Right lobe of liver (tissue), 6 donors: ENCODE results near the gene DPF1. TPM values are rescaled to one million over a fixed set of nuclear protein-coding genes. Genes with fewer than 3 reads are reported as not detected.

Experiments
- ATAC-seq, 4 donors: fragments of 200-7000 bp; cut with Tn5 transposase; one replicate each; pipeline ENCODE4 v1.9.1; 2020; ENCODE audit warnings: mild to moderate bottlenecking in 4 of 4, moderate library complexity in 4 of 4
- DNase-seq, 3 donors: peaks; one replicate each; pipeline ENCODE4 v3.0.0-alpha.2; 2020
- H3K27ac ChIP-seq, 3 donors: fragments of 200-600 bp; one replicate each; pipeline ENCODE4 v1.8.0; 2022
- H3K27me3 ChIP-seq, 2 donors: fragments of 200-600 bp; one replicate each; pipeline ENCODE4 v1.8.0; 2022
- H3K36me3 ChIP-seq, 4 donors: fragments of 200-600 bp; sonication (generic) in 1 of 4; one replicate each; pipeline versions ENCODE4 v1.5.1 to v1.8.0; 2017 to 2022; ENCODE audit warnings: control low read depth in 1 of 4
- H3K4me1 ChIP-seq, 4 donors: fragments of 200-600 bp; sonication (generic) in 1 of 4; one replicate each; pipeline versions ENCODE4 v1.5.1 to v1.8.0; 2017 to 2022; ENCODE audit warnings: control low read depth in 1 of 4
- H3K4me3 ChIP-seq, 3 donors: fragments of 200-600 bp; one replicate each; pipeline ENCODE4 v1.8.0; 2022
- H3K9me3 ChIP-seq, 4 donors: fragments of 200-600 bp; sonication (generic) in 1 of 4; one replicate each; pipeline versions ENCODE4 v1.5.1 to v1.8.0; 2017 to 2022; ENCODE audit warnings: control low read depth in 1 of 4
- POLR2A ChIP-seq: fragments of 450-650 bp; IDR thresholded peaks from one replicate; pipeline ENCODE4 v1.6.1; 2017; ENCODE audit warnings: antibody characterized with exemption, mild to moderate bottlenecking
- WGBS: methylation state at CpG from one replicate; pipeline ENCODE4 v1.1.6; 2018; ENCODE audit warnings: low coverage, low lambda C conversion rate; ENCODE audit not compliant: insufficient coverage; ENCODE audit errors: missing lambda C conversion rate; 5-methylcytosine and 5-hydroxymethylcytosine counted together
- intact Hi-C, 2 donors: fragments of 100-400 bp; cut with DNase I; formaldehyde crosslinking; loops; one replicate each; pipeline versions ENCODE4 v1.11.2 to v1.14.1; 2022
- total RNA-seq, 6 experiments: library from RNA; depleted of rRNA in 2 of 6; stranded (reverse); fragments of >200 nt in 2 of 6; fragmentation: NEBNext Ultra II Directional in 3 of 6; extraction: Animal tissue kit (Norgen Biotek cat#: 25700) in 3 of 6; gene quantifications; one replicate each; pipeline versions ENCODE4 v1.1.0 to v1.2.4, GENCODE V29; 2016 to 2023
- TF ChIP-seq, protein P1 (sequence below), 4 donors: fragments of 200-600 bp in 3 of 4; fragments of 450-650 bp in 1 of 4; IDR thresholded peaks; one replicate each; pipeline versions ENCODE4 v1.5.1 to v1.8.0; 2016 to 2022; ENCODE audit warnings: antibody characterized with exemption in 4 of 4, mild to moderate bottlenecking in 2 of 4
- donor health status: DM: no; HTN: yes; CAD: no.
- donor health status: DM: no; HTN: no; CAD: no.
- donor health status: DM: no; HTN: no; CAD: no.
- donor health status: DM: no; HTN: yes; CAD: no.
- donor health status: DM: no; HTN: yes; CAD: no.

Gene DPF1
- total RNA-seq, 6 experiments from 2014 or later = not detected

DNA sequence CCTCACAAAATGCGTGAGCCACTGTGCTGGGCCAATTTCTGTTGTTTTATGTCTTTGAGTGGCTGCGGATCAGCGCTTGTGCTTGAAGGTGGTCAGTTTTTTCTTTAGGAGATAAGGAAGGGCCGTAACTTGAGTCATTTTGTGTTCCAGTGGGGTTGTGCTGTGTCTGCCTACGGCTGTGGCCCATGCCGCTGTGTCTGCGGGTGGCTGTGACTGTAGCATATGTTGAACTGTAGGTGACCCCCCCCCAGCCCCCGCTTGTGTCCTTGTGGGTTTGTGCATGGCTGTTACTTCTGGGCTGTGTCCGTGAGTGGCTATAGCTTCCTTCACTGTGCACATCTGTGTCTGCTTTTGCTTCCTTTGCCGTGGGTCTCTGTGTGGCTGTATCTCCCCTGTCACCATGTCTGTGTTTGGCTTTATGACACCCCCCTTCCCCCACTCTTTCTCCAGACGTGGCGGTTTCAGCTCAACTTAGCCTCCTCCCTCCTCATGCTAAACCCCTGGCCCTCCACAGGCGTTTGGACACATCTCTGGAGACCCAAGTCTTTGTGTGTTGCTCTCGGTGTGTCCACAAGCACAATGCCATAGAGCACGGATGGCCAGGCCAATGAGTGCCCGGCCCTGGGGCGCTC lies 31.5 kb upstream of the DPF1 start:
- peak in 2 of 4 donors; percentile 3 to 12 for ATAC-seq
- 60% methylated on average over 6 of the region's 17 CpGs for WGBS
- peaks cover 0 to 4% (median 0%) of the 10 kb centered on the region in 4 donors for H3K4me1 ChIP-seq
- no peaks in the 10 kb centered on the region for H3K9me3 ChIP-seq
- intact Hi-C loops = no loop called here
- TF ChIP-seq POLR2A = no peak
- TF ChIP-seq, protein P1, sequence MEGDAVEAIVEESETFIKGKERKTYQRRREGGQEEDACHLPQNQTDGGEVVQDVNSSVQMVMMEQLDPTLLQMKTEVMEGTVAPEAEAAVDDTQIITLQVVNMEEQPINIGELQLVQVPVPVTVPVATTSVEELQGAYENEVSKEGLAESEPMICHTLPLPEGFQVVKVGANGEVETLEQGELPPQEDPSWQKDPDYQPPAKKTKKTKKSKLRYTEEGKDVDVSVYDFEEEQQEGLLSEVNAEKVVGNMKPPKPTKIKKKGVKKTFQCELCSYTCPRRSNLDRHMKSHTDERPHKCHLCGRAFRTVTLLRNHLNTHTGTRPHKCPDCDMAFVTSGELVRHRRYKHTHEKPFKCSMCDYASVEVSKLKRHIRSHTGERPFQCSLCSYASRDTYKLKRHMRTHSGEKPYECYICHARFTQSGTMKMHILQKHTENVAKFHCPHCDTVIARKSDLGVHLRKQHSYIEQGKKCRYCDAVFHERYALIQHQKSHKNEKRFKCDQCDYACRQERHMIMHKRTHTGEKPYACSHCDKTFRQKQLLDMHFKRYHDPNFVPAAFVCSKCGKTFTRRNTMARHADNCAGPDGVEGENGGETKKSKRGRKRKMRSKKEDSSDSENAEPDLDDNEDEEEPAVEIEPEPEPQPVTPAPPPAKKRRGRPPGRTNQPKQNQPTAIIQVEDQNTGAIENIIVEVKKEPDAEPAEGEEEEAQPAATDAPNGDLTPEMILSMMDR (IDR thresholded peaks at IDR 0.05) = no peak
- H3K27me3 ChIP-seq = no peaks in the 10 kb centered on the region
- H3K36me3 ChIP-seq = no peaks in the 10 kb centered on the region
- peak overlapping the region; percentile 34 to 48 (median 36) for H3K4me3 ChIP-seq
- H3K27ac ChIP-seq = peak overlapping the region; percentile 33 to 60 (median 36)
- DNase-seq = no peak

DNA sequence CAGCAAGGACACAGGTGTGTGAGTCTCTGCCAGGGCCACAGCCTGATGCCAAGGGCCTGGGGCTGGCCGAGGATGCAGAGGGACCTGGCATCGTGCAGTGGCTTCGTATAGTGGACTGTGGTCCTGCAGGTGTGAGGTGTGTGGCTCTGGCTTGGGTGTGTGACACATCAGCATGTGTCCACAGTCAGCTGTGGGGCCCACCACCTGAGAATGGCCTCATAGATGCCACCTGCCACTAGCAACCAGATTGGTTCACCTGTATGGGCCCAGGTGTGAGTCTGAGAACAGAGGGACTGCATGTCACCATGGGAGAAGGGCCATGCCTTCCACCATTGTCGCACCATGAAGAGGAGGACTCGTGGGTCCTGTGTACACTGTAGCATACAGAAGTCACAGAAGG lies 29.8 kb upstream of the DPF1 start:
- intact Hi-C loops = loop anchor here in 1 of 2 donors (5.0 kb wide), 1 partner anchor 74 kb away; no protein-coding TSS in a partner anchor
- no peaks in the 10 kb centered on the region for H3K27me3 ChIP-seq
- peak overlapping the region; percentile 40 to 60 (median 53) for H3K27ac ChIP-seq
- DNase-seq (no peak), ATAC-seq (no peak)
- H3K36me3 ChIP-seq = no peaks in the 10 kb centered on the region
- H3K4me1 ChIP-seq = peaks cover 0 to 10% (median 0%) of the 10 kb centered on the region in 4 donors
- TF ChIP-seq POLR2A = no peak
- TF ChIP-seq, protein P1 (IDR thresholded peaks at IDR 0.05) = no peak
- 75% methylated on average over 2 of the region's 5 CpGs for WGBS
- no peaks in the 10 kb centered on the region for H3K9me3 ChIP-seq
- peak overlapping the region in 1 of 3 donors; percentile 4 for H3K4me3 ChIP-seq

- no peaks in the 10 kb centered on the region for H3K9me3 ChIP-seq
- H3K4me3 ChIP-seq = peak overlapping the region in 1 of 3 donors; percentile 4
- intact Hi-C loops = loop anchor here in 1 of 2 donors (5.0 kb wide), 1 partner anchor 74 kb away; no protein-coding TSS in a partner anchor
- ATAC-seq (no peak), DNase-seq (peak in 1 of 3 donors; percentile 25)
- WGBS = 56% methylated on average over 12 of the region's 21 CpGs
- TF ChIP-seq, protein P1 (IDR thresholded peaks at IDR 0.05) = no peak
- TF ChIP-seq POLR2A = no peak
- H3K27ac ChIP-seq = peak overlapping the region; percentile 53 to 60 (median 58)
- H3K36me3 ChIP-seq = no peaks in the 10 kb centered on the region
- H3K4me1 ChIP-seq = peaks cover 0 to 10% (median 0%) of the 10 kb centered on the region in 4 donors
- no peaks in the 10 kb centered on the region for H3K27me3 ChIP-seq
Observed at GRCh38 chr19:38252941-38253691, 29.1 kb upstream of the DPF1 start.

DNA sequence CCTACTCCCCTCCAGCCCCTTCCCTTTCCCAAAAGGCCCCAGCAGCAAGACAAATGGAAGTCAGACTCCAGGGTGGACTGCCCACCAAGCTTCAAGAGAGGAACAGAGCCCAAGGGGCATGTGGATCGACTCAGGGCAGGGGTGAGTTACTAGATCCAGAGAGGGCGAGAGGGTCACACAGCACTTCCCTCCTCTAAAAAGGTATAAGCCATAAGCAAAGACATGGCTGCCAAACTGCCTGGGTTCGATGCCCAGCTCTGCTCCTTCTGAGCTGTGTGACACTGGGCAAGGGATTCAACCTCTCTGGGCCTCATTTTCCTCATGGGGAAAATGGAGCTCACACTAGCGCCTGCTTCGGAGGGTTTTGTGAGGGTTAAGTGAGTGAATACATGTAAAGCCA lies 28.4 kb upstream of the DPF1 start:
- H3K4me1 ChIP-seq = peaks cover 0 to 10% (median 0%) of the 10 kb centered on the region in 4 donors
- no peaks in the 10 kb centered on the region for H3K27me3 ChIP-seq
- ATAC-seq (no peak), DNase-seq (no peak)
- no peak for TF ChIP-seq POLR2A
- H3K4me3 ChIP-seq = no peak overlapping the region
- intact Hi-C loops = loop anchor here in 1 of 2 donors (5.0 kb wide), 1 partner anchor 75 kb away; no protein-coding TSS in a partner anchor
- H3K27ac ChIP-seq = peak overlapping the region; percentile 53 to 60 (median 58)
- H3K36me3 ChIP-seq = no peaks in the 10 kb centered on the region
- H3K9me3 ChIP-seq = no peaks in the 10 kb centered on the region
- 60% methylated on average over 2 of the region's 5 CpGs for WGBS
